Stimulated activated CD8-positive, alpha-beta memory T cell treated with anti-CD3 and anti-CD28 coated beads, Interleukin-15, amount 100 ng/mL, for 24 hours (primary cell): Measurements from ENCODE around the gene PGM5.

ENCODE experiments used
- DNase-seq: peaks from one replicate; pipeline ENCODE4 v3.0.0-alpha.2; 2020; ENCODE audit warnings: low read depth

PGM5 gene

DNA sequence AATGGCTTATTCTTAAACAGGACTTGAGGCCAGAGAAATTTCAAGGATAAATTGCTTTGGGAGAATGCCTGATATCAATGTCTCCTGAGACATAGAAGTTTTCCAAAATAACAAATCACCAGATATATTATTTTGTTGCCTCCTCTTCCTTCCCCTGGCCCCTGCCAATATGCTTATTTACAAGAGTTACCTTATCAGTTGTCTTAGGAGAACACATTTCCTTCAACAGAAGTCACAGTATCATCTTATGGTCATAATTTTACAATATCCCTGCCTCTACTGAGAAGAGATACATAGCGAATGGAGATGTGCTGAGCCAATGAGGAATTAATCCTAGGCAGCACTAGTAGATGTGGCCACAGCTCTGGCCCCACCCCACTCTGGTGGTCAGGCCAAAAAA lies 141.2 kb downstream of the PGM5 start:
- no peak for DNase-seq

DNA sequence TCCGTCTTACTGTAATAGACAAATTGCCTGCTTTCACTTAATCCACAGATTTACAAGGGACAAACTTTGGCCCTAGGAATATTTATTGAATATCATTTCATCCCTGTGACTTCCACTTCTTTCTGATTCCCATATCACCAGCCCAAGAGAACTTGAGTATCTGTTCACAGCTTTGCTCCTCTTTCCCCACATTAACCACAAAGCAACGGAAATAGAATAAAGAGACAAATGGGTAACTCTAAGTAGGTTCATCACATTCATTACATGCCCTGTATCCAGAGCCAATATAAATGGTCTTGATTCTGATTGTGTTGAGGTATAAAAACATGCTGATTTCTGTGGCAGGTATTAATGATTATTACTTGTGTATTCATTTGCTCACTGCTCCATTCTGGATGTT lies 142.4 kb downstream of the PGM5 start:
- DNase-seq: no peak

DNA sequence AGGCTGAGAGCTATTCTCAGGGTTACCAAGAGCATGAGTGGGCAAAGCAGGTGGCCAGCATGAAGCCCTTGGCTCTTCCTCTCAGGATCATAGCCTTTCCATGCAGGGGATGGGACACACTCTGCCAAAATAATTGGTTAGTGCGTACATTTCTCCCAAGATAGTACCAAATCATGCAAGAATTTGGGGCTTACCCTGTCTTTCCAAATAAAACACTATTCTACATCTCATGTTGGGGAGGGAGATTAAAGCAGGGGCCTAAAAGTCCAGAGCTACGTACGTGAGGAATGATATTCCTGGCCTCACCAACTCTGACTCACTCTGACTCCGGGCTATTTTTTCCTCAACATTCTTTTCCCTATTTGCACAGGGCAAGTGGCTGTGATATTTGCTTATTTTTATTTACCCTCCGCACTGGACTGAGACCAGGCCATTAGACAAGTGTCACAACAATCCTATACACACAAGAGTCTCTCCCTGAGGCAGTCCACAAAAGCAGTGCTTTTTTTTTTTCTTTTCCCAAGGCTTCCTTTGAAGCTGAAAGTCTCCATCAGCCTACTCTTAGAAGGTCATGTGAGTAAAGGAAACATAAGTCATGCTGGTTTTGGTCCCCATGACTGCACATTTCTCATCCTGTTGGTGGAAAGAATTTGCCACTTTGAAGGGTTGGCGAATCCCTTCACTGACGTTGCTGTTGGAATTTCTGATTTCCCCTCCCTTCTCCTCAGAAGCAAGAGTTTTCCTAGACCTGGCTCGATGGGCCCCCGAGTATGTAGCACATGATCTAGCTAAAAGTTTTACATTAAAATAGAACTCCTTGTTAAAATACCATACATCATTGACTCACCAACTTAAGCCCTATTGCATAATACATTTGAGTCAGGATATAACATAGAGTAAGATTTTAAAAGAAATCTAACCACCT lies 144.3 kb downstream of the PGM5 start:
- DNase-seq: no peak

DNA sequence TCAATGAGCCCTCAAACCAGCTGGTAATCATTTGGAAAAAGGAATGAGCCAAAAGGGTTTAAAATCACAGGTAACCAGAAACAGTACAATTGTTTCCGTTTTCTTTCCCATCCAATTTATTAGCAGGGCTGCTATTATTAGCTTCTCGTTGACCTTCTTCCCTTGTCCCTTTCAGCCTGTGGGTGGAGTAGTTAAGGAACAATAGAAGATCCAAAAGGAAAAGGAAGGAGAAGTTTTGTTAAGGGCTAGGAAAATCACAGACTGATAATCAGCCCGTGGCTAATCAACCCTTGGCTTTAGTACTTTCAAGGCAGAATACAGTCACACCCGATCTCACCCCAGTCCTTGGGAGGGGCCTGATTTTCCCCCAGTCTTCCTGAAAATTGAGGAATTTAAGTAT lies 145.9 kb downstream of the PGM5 start:
- DNase-seq: no peak

DNA sequence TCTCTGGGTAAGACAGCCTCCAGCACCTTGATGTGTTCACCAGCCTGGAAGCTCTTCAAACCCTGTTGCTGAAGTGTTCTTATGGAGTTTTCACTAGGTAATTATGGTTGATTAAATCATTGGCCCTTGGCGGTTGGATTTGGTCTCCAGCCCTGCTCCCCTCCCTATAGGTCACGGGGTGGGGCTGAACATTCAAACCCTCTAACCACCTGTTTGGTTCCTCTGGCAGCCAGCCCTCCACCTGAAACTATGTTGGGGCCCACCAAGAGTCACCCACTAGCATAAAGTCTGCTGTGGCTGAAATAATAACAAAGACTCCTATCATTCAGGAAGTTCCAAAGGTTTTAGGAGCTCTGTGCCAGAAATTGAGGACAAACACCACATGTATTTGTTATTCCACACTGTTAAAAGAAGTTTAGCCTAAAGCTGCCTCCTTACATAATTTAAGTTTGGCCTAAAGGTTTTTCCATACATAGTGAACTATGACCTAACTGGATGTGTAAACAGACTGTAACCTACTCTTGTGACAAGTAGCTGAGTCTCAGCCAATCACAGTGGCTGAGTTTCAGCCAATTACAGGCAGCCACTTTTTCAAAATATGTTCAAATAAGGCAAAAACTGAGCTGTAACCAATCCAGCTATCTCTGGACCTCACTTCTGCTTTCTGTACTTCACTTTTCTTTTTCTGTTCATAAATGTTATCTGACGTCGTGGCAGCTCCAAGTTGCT lies 149.4 kb downstream of the PGM5 start:
- DNase-seq: no peak

- no peak for DNase-seq
Observed at GRCh38 chr9:68506551-68506950, 150.1 kb downstream of the PGM5 start.

DNA sequence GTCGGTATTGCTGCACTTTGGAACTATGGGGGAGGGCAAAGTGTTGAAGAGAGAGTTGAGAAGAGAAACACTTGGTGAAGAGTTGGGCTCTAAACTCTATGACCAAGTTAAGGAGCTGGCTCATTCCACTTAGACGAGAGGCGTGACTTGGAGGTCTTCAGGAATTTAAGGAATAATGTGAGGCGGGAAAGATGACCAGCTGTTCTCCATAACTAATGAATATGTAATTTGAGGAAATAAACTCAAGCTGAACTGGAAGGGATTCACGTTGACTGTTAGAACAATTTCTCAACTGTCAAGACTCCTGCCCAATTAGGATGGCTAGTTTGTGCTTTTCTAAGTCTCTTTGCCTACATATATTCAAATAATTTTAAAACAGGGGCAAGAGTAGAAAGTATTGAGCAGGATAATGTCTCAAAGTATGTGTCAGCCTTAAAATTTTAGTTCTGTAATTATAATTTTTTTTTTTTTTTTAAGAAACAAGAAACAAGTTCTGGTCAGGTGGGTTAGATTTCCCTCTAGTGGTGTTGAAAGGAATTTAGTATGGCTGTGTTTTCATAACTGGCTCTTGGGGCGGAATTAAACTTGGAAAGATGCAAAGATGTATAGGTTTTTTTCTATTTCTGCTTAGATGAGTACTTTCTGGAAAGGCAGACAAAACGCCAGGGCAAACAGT lies 150.9 kb downstream of the PGM5 start:
- no peak for DNase-seq

DNA sequence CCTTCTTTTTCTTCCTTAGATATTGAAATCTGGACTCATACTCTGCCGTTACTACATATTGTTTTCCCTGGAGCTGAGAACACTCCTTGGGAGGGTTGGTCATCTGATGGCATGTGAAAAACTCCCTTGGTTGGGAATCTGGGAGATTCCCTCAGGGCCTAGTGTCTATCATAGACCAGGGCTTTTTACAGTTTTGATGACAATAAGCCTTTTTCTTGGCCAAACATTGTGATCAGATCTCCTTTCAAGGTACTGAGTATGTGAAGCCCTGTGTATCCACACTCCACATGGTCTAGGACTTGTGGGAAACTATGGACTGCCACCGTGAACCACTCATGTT lies 151.4 kb downstream of the PGM5 start:
- no peak for DNase-seq

DNA sequence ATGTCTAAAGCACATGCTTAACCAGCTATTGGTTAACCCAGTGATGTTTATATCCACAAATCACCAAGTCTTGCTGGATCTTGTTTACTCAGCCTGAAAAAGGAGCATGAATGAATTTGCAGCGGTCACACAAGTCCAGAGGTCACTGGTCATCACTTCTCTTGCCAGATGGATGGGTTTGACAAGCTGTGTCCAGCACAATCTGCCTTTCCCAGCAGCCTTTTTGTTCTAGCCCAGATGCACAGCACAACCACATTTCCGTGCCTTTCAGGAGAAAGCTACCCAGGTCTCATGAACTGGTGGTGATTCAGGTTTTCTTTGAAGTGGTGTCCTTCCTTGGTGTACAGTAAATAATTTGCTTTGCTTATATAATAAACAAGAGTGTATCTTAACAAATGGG lies 152.1 kb downstream of the PGM5 start:
- no peak for DNase-seq

DNA sequence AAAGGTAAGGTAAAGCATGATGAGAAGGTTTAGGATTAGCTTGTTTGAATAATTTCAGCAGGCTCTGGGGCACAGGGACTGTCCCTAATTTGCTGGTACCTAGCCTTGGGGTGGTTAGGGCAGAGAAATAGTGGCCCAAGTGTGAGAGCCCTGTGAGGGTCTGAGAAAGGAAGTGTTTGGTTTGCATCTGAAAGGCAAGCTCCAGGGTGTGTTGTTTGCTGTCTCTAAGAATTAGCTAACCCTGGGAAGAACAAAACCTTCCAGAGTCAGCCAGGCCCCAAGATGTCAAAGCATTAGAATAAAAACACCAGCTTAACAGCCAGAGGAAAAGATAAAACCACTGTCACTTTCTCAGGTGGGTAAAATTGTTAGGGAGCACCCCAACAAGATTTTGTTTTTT lies 153.3 kb downstream of the PGM5 start:
- no peak for DNase-seq

DNA sequence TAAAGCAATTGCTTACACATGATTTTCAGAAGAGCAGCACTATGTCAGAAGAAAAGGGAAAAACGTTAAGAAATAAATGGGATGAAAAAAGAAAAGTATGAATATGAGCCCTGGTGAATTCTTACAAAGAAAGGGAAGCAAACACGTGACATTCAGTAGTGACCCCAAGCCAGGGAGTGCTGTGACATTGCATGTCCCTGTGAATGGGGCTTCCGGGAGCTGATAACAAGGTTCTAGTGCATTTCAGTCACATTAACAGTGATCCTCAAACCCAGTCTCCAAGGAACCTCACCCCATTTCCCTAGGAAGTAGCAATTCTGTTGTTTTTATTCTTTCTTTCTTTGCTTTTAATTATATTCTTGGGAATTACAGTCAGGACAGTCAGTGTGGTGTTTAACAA lies 157.0 kb downstream of the PGM5 start:
- no peak for DNase-seq

GRCh38 chr9:68513981-68514380 lies 157.6 kb downstream of the PGM5 start:
- no peak for DNase-seq

GRCh38 chr9:68515326-68516017 lies 159.1 kb downstream of the PGM5 start:
- no peak for DNase-seq

DNA sequence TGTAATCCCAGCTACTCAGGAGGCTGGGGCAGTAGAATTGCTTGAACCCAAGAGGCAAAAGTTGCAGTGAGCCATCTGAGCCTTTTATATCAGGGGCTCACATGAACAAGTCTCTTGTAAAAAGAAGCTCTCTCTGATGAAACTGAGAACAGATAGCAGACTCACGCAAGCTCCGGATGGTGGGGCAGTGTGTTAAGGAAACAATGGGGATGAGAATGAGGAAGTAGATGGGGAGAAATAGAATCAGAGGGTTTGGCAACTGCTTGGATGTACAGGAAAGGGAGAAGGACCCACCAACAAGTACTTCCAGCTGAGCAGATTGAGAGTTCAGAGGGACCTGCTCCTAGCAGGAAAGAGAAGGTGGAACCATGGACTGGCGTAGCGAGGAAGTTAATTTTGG lies 165.7 kb downstream of the PGM5 start:
- no peak for DNase-seq

DNA sequence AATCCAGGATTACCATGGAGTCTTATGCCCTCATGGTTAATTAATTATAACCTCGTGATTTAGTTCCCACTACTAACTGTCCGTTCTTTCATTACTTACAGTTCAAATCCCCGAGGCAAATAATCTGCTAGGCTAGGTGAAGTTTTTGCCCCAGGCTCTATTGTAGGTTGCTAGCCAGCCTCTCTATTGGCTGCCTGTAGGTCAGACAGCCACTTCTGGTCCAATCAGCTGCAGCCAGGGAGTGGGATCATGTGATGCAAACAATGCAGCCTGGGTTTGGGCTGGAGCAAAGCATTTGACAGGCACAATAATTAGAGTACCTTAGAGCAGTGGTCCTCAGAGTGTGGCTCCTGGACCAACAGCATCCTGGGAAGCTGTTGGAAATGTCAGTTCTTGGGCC lies 166.5 kb downstream of the PGM5 start:
- DNase-seq: no peak

- DNase-seq: no peak
Observed at GRCh38 chr9:68523367-68523936, 167.0 kb downstream of the PGM5 start.

- DNase-seq: no peak
Observed at GRCh38 chr9:68530618-68531017, 174.2 kb downstream of the PGM5 start.

GRCh38 chr9:68532131-68532530 lies 175.7 kb downstream of the PGM5 start:
- DNase-seq: no peak

DNA sequence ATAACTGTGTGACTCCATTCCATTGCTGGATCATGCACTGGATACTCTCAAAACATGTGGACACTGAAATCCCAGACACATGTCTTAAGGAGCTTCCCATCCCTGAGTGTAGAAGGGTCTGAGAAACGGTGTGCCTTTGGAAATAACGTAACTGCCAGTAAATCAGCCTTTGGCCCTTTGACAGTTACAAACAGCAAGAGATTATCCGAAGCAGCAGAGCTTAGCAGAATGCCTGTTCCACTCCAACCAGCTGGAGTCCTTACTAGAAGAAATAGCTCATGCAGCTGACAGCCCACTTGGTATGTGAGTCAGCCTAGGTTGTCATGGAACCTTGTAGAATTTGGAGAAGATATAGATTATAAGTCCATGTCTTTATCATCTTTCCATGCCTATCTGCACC lies 177.3 kb downstream of the PGM5 start:
- no peak for DNase-seq

DNA sequence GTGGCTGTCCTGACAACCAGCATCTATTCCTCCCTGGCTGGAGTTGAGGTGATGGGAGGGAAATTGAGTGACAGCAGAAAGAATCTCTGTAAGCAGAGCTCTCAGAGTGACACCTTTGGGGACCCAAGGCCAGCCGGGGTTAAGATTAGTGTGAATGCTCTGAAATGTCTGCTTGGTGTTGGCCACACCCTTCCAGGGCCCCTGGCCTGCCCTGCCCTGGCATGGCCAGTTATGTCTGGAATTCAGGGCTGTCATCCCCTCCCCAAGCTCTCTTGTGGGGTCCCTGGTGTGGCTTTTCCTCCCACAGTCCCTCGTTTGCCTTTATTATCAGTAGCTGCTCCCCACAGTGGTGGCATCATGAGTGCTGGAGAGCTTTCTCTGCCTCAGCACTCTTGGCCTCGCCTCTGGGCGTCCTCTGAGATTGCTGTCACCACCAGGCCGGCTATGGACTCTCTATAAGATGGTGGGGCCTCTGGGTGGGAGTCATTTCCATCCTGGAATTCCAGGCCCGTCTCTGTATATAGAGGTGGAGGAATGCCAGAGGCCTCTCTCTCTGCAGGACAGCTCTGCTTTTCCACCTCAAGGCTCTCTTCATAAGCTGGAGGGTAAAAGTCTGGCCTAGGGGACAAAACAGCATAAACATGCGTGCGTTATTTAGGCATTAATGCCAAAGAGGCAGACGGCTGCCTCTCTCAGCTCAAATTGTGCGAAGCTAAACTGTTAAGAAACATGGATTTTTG lies 180.6 kb downstream of the PGM5 start:
- no peak for DNase-seq

GRCh38 chr9:68537616-68537880 lies 181.1 kb downstream of the PGM5 start:
- no peak for DNase-seq

- DNase-seq: no peak
Observed at GRCh38 chr9:68538200-68538599, 181.8 kb downstream of the PGM5 start.
